ENCODE measurements around the gene RHBDD2.

RHBDD2 gene

DNA sequence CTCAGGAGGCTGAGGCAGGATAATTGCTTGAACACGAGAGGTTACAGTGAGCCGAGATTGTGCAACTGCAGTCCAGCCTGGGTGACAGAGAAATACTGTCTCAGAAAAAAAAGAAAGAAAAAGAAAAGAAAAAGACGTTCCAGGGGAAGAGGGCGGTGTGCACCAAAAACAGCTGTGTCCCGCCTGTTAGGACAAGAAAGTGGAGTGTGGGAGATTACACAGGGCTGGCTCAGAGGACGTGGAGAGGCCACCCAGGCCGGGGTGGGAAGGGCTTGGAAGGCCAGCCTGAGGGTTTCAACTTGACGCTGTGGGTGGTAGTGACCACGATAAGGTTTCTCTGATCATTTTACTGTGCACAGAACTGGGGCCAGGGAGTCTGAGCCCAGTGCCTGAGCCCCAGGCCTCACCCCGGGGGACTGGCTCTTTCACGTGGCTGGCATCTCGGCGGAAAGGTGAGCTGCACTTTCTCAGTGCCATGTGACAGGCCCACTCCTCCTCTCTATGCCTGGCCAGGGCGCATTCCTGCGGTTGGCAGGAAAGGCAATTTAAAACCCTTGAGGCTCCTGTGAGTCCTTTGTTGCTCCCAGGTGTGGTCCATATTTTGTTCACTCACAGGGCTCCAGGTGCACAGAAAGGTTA, 13.9 kb downstream of the RHBDD2 start:
- H2BK120ac ChIP-seq (ENCODE audit: low read depth, low read length), result no peak overlapping the region
- H3K23ac ChIP-seq (ENCODE audit: low read depth, low read length, poor library complexity), result no peak overlapping the region
- peaks cover 3% of the 10 kb centered on the region for H3K79me1 ChIP-seq (ENCODE audit: low read depth, low read length)
- H2BK12ac ChIP-seq (ENCODE audit: low read length), result no peak overlapping the region
- H2AK5ac ChIP-seq (ENCODE audit: low read depth, low read length), result no peak overlapping the region
- peak overlapping the region; percentile 21 for H3K14ac ChIP-seq (ENCODE audit: low read length)
- H2BK5ac ChIP-seq (ENCODE audit: low read length), result no peak overlapping the region
- H4K8ac ChIP-seq (ENCODE audit: low read depth, low read length), result no peak overlapping the region
- H3K9me3 ChIP-seq (replicated peaks in 1 of 2; ENCODE audit: control insufficient read depth in 2 of 2, insufficient read depth in 1 of 2, low read depth in 1 of 2, low read length in 2 of 2), result no peaks in the 10 kb centered on the region
- H3K36me3 ChIP-seq (replicated peaks in 1 of 2; ENCODE audit: control insufficient read depth in 2 of 2, insufficient read depth in 2 of 2, low read length in 2 of 2), result peaks cover 13 to 25% of the 10 kb centered on the region in 2 donors
- H3K27ac ChIP-seq (replicated peaks; ENCODE audit: low read length), result no peak overlapping the region
- H3K4ac ChIP-seq (ENCODE audit: low read length), result no peak overlapping the region
- H4K91ac ChIP-seq (ENCODE audit: low read depth, low read length, poor library complexity), result no peak overlapping the region
- H2BK15ac ChIP-seq (ENCODE audit: low read length), result no peak overlapping the region
- H3K4me3 ChIP-seq (ENCODE audit: low read length in 2 of 2), result no peak overlapping the region
- DNase-seq (ENCODE audit: low spot score), result no peak
- H3K4me1 ChIP-seq (ENCODE audit: control insufficient read depth in 2 of 2, insufficient read depth in 1 of 2, low read depth in 1 of 2, low read length in 2 of 2), result peaks cover 0 to 5% of the 10 kb centered on the region in 2 donors
- WGBS, 2 donors (ENCODE audit: extremely low coverage in 2 of 2, insufficient read length in 2 of 2, insufficient replicate concordance in 1 of 2), result no CpG with 5 or more reads among the region's 15 CpGs
- H3K4me2 ChIP-seq (ENCODE audit: insufficient read depth, low read length, poor library complexity, severe bottlenecking), result no peak overlapping the region
- no peak overlapping the region for H2AFZ ChIP-seq (ENCODE audit: low read length)
- peak overlapping the region; percentile 12 for H3K9ac ChIP-seq (ENCODE audit: low read depth, low read length, poor library complexity)
- peak overlapping the region; percentile 38 for H3K18ac ChIP-seq (ENCODE audit: low read length)
- no peaks in the 10 kb centered on the region for H3K27me3 ChIP-seq (ENCODE audit: control insufficient read depth in 3 of 3, insufficient read depth in 3 of 3, low read depth in 1 of 3, low read length in 3 of 3)

DNA sequence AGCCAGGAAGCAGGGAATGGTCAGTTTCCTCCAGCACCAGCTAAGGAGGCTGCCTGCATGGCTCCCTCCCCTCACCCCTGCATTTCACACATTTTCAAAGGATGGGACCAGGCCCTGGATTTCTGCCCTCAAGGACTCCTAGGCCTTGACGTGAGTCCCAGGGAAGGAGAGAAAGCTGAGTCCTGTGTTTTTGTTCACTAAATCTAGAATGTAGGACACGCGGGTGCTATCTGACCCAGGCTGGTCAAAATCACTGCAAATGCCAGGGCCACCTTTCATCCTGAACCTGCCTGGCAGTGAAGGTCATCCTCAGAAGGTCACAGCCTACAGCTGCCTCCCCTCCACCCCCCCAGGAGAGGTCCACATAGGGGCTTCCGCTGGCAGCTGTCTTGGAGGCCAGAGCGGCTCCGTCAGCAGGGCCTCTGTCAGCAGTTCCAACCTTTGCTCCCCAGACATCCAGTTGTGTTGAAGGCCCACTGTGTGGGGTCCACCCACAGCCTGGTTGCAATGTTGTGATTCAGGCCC, 18.0 kb downstream of the RHBDD2 start:
- no peak for DNase-seq (ENCODE audit: low spot score)
- H3K4me1 ChIP-seq (ENCODE audit: control insufficient read depth in 2 of 2, insufficient read depth in 1 of 2, low read depth in 1 of 2, low read length in 2 of 2), result peaks cover 0 to 7% of the 10 kb centered on the region in 2 donors
- H4K8ac ChIP-seq (ENCODE audit: low read depth, low read length), result no peak overlapping the region
- no peaks in the 10 kb centered on the region for H3K9me3 ChIP-seq (replicated peaks in 1 of 2; ENCODE audit: control insufficient read depth in 2 of 2, insufficient read depth in 1 of 2, low read depth in 1 of 2, low read length in 2 of 2)
- no peak overlapping the region for H4K91ac ChIP-seq (ENCODE audit: low read depth, low read length, poor library complexity)
- H3K79me1 ChIP-seq (ENCODE audit: low read depth, low read length), result no peaks in the 10 kb centered on the region
- no peak overlapping the region for H3K18ac ChIP-seq (ENCODE audit: low read length)
- H2AK5ac ChIP-seq (ENCODE audit: low read depth, low read length), result peak overlapping the region; percentile 41
- no peak overlapping the region for H2BK120ac ChIP-seq (ENCODE audit: low read depth, low read length)
- no peak overlapping the region for H3K14ac ChIP-seq (ENCODE audit: low read length)
- H3K9ac ChIP-seq (ENCODE audit: low read depth, low read length, poor library complexity), result no peak overlapping the region
- no peaks in the 10 kb centered on the region for H3K27me3 ChIP-seq (ENCODE audit: control insufficient read depth in 3 of 3, insufficient read depth in 3 of 3, low read depth in 1 of 3, low read length in 3 of 3)
- no peak overlapping the region for H2BK12ac ChIP-seq (ENCODE audit: low read length)
- no peak overlapping the region for H3K4ac ChIP-seq (ENCODE audit: low read length)
- no peak overlapping the region for H3K27ac ChIP-seq (replicated peaks; ENCODE audit: low read length)
- no peak overlapping the region for H3K23ac ChIP-seq (ENCODE audit: low read depth, low read length, poor library complexity)
- no CpG with 5 or more reads among the region's 6 CpGs for WGBS, 2 donors (ENCODE audit: extremely low coverage in 2 of 2, insufficient read length in 2 of 2, insufficient replicate concordance in 1 of 2)
- H3K36me3 ChIP-seq (replicated peaks in 1 of 2; ENCODE audit: control insufficient read depth in 2 of 2, insufficient read depth in 2 of 2, low read length in 2 of 2), result peaks cover under 1 to 2% of the 10 kb centered on the region in 2 donors
- no peak overlapping the region for H3K4me2 ChIP-seq (ENCODE audit: insufficient read depth, low read length, poor library complexity, severe bottlenecking)
- H2BK15ac ChIP-seq (ENCODE audit: low read length), result no peak overlapping the region
- no peak overlapping the region for H3K4me3 ChIP-seq (ENCODE audit: low read length in 2 of 2)
- no peak overlapping the region for H2BK5ac ChIP-seq (ENCODE audit: low read length)
- no peak overlapping the region for H2AFZ ChIP-seq (ENCODE audit: low read length)

DNA sequence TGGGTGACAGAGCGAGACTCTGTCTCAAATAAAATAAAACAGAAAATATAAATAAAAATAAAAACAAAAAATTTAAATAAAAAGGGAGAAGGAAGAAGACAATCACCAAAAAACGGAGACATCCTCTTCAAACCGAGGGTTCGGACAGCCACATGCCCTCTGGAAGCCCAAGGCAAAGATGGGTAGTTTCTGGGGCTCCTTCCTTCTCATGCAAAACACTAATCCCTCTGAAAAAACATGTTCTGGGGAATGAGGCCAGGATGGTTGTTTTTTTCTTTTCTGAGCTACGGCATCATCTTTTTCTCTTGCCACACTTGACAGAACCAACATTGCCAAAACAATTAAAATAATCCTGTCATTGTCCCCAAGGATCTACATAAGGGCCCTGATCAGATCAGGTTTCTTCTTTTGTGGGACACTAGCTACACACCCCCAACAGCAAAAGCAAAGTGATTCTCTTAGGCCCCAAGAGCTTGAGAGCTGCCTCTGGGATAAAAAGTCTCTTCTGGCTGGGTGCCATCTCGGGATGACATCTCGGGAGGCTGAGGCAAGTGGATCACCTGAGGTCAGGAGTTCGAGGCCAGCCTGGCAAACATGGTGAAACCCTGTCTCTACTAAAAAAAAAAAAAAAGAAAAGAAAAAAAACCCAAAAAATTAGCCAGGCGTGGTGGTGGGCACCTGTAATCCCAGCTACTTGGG, 21.9 kb downstream of the RHBDD2 start:
- no peak overlapping the region for H3K27ac ChIP-seq (replicated peaks; ENCODE audit: low read length)
- H3K4ac ChIP-seq (ENCODE audit: low read length), result no peak overlapping the region
- H3K23ac ChIP-seq (ENCODE audit: low read depth, low read length, poor library complexity), result no peak overlapping the region
- H3K4me1 ChIP-seq (ENCODE audit: control insufficient read depth in 2 of 2, insufficient read depth in 1 of 2, low read depth in 1 of 2, low read length in 2 of 2), result peaks cover 6 to 10% of the 10 kb centered on the region in 2 donors
- H2BK12ac ChIP-seq (ENCODE audit: low read length), result no peak overlapping the region
- H3K79me1 ChIP-seq (ENCODE audit: low read depth, low read length), result no peaks in the 10 kb centered on the region
- H3K9me3 ChIP-seq (replicated peaks in 1 of 2; ENCODE audit: control insufficient read depth in 2 of 2, insufficient read depth in 1 of 2, low read depth in 1 of 2, low read length in 2 of 2), result no peaks in the 10 kb centered on the region
- DNase-seq (ENCODE audit: low spot score), result no peak
- no peak overlapping the region for H3K4me2 ChIP-seq (ENCODE audit: insufficient read depth, low read length, poor library complexity, severe bottlenecking)
- no peak overlapping the region for H2AFZ ChIP-seq (ENCODE audit: low read length)
- H3K4me3 ChIP-seq (ENCODE audit: low read length in 2 of 2), result no peak overlapping the region
- no peak overlapping the region for H3K18ac ChIP-seq (ENCODE audit: low read length)
- H2BK15ac ChIP-seq (ENCODE audit: low read length), result no peak overlapping the region
- H3K27me3 ChIP-seq (ENCODE audit: control insufficient read depth in 3 of 3, insufficient read depth in 3 of 3, low read depth in 1 of 3, low read length in 3 of 3), result no peaks in the 10 kb centered on the region
- H3K14ac ChIP-seq (ENCODE audit: low read length), result no peak overlapping the region
- H3K9ac ChIP-seq (ENCODE audit: low read depth, low read length, poor library complexity), result no peak overlapping the region
- no peak overlapping the region for H2AK5ac ChIP-seq (ENCODE audit: low read depth, low read length)
- no peak overlapping the region for H2BK5ac ChIP-seq (ENCODE audit: low read length)
- no peak overlapping the region for H4K91ac ChIP-seq (ENCODE audit: low read depth, low read length, poor library complexity)
- no peak overlapping the region for H4K8ac ChIP-seq (ENCODE audit: low read depth, low read length)
- no peak overlapping the region for H2BK120ac ChIP-seq (ENCODE audit: low read depth, low read length)
- WGBS, 2 donors (ENCODE audit: extremely low coverage in 2 of 2, insufficient read length in 2 of 2, insufficient replicate concordance in 1 of 2), result no CpG with 5 or more reads among the region's 9 CpGs
- H3K36me3 ChIP-seq (replicated peaks in 1 of 2; ENCODE audit: control insufficient read depth in 2 of 2, insufficient read depth in 2 of 2, low read length in 2 of 2), result peaks cover 0 to 2% of the 10 kb centered on the region in 2 donors

Measured in neuronal stem cell (in vitro differentiated cells).